GM21825 (cell line): ENCODE data around the gene IFNAR1.
A peak's percentile ranks its signal among the peaks of the same experiment; 100 is the strongest.
"Not testable (repeated sequence)": the region's sequence is repeated elsewhere in the genome, so short reads cannot be mapped to it uniquely, and the experiment has no call there.

ENCODE experiments used
- ATAC-seq: cut with Tn5 transposase; IDR thresholded peaks from one replicate; pipeline ENCODE4 v1.9.1; 2021; ENCODE audit warnings: mild to moderate bottlenecking, moderate library complexity; ENCODE audit not compliant: unreplicated experiment

Gene IFNAR1

DNA sequence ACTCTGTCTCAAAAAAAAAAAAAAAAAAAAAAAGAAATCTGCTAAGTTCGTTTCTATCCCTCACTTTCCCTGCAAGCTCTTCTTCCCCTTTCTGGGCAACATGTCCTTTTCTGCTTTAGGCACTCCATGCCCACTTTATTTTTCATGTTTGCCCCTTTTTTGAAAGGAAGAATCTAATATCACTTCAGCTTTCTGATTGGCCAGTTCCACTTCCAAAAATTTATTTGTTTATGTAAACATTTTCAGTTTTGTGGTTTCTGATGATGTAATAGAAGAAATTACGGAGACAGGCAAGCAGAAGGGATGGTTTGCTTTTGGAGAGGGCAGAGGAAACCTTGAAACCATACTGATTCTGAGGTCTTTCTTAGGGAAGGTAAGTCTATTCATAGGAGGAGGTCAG, 15.1 kb downstream of the IFNAR1 start:
- no peak for ATAC-seq

DNA sequence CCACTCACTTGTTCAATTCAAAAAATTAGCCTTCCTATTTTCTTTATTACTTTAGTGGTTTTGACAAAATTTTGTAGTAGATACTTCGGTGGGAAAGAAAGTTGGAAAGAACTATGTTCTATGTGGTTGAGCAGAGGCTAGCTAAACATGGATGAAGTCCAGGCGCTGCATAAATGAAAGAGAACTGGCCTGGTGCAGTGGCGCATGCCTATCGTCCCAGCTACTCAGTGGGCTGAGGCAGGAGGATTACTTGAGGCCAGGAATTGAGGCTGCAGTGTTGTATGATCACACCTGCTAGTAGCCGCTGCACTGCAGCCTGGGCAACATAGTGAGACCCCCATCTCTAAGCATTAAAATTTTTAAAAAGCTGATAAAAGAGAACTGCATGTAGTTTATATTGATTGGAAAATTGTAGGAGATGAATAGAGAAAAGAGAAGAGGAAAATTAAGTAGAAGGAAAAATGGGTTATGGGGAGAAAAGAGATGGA, 21.0 kb downstream of the IFNAR1 start:
- ATAC-seq = no peak

DNA sequence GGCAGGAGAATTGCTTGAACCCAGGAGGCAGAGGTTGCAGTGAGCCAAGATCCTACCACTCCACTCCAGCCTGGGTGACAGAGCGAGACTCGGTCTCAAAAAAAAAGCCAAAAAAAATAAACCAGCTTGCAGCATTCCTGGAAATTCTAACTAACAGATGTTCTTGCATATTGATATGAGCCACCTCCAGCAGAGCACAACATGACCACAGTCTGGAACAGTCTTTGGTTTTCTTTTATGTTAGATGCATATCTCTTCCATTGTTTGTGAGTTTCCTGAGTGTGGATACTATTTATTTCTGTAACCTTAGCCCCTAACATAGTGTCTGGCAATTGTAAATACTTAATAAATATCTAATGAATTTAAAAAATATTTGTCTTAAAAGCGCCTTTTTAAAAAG, 23.9 kb downstream of the IFNAR1 start:
- ATAC-seq = no peak

DNA sequence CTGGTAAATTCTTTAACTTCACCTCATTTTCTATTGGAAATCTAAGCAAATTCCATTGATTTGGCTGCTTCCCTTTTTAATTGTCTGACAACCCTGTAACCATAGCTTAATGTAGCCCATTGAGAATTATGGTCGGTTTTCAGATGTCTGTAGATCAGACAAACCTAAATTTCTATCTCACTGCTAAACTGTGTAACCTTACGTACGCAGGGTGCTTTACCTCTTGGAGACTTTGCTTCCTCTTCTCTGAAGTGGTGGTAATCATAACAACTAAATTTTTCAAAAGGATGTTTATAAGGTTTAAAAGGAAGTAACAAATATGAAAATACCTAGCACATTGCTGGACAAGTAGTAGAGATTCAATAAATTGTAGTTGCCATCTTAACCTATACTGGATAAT, 25.9 kb downstream of the IFNAR1 start:
- no peak for ATAC-seq

DNA sequence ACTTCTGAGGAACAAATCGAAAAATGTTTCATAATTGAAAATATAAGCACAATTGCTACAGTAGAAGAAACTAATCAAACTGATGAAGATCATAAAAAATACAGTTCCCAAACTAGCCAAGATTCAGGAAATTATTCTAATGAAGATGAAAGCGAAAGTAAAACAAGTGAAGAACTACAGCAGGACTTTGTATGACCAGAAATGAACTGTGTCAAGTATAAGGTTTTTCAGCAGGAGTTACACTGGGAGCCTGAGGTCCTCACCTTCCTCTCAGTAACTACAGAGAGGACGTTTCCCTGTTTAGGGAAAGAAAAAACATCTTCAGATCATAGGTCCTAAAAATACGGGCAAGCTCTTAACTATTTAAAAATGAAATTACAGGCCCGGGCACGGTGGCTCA, 30.6 kb downstream of the IFNAR1 start:
- ATAC-seq = no peak

DNA sequence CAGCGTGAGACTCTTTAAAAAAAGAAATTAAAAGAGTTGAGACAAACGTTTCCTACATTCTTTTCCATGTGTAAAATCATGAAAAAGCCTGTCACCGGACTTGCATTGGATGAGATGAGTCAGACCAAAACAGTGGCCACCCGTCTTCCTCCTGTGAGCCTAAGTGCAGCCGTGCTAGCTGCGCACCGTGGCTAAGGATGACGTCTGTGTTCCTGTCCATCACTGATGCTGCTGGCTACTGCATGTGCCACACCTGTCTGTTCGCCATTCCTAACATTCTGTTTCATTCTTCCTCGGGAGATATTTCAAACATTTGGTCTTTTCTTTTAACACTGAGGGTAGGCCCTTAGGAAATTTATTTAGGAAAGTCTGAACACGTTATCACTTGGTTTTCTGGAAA, 31.2 kb downstream of the IFNAR1 start:
- ATAC-seq = no peak

DNA sequence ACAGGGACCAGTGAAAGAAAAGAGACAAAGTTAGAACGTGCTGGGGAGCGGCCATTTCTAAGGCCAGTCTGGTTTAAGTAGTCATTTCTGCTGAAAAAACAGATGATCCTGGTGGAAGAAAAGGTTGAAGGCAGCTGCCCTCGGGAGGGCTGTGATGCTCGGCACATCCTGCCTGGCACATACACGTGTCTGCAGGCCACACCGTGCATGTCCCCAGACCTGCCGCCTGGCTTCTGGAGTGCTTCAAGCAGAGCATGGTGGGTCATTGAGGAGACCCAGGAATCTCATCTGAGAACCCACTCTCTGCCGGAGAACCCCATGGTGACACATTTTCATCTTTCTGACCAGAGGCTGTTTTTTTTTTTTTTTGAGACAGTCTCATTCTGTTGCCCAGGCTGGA, 32.4 kb downstream of the IFNAR1 start:
- ATAC-seq = no peak

DNA sequence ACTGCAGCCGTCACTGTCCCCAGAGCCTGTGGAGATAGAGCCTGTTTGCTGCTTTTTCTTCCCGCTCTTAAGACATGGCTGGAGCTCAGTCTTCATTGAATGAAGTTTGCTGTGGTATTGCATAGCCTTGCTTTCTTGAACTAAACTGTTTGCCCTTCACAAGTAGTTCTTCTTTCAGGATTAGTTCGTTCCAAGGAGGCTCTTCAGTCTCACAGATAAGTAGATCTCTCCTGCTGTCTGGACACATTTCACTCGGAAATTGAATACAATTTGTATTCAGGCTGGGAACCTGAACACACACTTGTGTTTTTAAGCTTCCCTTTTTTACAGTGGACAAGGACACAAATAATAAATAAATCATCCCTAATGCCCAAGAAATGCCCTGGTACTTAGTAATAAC, 34.7 kb downstream of the IFNAR1 start:
- ATAC-seq = no peak

DNA sequence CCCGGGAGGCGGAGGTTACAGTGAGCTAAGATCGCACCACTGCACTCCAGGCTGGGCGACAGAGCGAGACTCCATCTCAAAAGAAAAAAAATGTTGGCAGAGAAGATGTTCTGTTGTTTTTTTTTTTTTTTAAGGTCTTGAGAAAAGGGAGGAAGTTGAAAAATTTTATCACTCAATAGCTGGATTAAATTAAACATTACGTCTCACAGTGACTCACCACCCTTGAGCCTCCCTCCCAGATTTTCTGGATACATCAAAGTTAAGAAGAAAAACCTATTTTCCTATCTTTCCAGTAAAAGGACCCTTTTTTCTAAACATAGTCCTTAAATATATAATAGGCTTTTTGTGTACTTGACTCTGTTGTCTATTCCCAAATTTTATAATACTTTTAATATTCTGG, 35.5 kb downstream of the IFNAR1 start:
- ATAC-seq = no peak

DNA sequence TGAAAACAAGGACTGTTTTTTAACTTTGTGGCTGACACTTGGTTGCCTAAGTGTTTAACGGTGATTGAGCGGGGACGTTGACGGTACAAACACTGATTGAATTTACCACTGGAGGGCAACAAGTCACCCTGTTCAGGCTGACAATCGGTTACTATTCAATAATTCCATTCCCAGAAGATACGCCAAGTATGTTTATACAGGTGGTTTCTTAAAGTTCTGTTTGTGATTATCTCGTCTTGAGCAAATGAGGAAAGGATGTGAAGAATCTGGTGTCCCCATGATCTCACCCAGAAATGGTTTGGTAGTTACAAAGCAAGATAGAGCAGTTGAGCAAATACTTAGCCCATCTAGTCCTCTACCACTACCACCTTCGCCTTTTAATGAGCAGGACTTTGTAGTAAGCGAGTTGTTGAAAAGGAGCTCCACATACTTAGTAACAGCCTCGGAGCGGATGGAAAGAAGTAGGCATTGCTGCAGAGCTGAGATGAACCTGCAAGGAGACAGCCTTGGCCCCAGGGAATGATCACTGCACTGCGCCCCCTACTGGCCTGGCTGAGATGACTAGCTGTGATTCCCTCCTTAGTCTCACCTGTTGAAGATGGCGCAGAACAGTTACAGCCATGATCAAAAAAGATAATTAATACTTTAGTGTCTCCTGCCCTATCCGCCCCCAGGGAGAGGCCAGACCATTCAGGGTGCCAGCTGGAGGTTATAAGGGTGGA, 36.3 kb downstream of the IFNAR1 start:
- ATAC-seq = peak; percentile 61

DNA sequence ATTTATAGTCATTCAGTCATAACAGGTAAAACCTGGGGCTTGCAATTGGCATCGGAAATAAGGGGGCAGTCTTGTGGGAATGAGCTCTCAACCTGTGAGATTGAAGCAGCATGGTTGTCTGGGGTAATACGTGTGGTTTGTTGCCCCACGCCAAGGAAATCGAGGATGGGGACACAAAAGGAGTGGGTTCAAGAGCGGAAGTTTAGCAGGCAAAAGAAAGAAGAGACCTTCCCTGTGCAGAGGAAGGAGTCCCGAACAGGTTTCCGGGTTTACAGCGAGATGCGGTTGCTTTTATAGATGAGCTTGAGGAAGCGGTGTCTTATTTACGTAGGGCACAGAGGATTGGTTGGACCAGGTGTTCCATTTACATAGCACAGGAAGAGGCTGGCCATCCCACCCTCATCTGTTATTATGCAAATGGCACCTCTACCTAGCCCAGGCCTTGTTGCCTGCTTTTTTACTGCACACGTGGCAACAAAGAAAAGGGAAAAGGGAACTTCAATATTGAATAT, 37.3 kb downstream of the IFNAR1 start:
- peak; percentile 48 for ATAC-seq

DNA sequence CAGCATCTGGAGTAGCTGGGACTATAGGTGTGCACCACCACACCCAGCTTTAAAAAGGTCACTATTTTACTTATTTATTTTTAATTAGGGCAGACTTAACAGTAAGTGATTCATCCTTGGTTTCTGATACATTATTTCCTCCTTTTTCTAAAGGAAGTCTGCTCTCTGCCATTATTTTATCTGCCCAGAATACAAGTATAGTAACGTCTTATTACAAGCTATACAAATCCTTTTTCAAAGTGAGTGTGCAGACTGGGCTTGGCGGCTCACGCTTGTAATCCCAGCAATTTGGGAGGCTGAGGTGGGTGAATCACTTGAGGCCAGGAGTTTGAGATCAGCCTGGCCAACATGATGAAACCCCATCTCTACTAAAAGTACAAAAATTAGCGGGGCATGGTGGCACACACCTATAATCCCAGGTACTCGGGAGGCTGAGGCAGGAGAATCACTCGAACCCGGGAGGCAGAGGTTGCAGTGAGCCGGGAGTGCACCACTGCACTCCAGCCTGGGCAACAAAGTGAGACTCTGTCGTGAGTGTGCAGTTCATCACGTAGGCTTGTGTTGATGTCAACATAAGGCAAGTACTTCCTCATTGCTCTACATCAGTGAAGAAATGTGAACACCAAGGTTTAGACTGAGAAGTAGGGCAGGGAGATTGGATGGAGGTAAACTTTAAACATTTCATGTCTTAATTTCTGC, 39.3 kb downstream of the IFNAR1 start:
- ATAC-seq = not testable (repeated sequence)

DNA sequence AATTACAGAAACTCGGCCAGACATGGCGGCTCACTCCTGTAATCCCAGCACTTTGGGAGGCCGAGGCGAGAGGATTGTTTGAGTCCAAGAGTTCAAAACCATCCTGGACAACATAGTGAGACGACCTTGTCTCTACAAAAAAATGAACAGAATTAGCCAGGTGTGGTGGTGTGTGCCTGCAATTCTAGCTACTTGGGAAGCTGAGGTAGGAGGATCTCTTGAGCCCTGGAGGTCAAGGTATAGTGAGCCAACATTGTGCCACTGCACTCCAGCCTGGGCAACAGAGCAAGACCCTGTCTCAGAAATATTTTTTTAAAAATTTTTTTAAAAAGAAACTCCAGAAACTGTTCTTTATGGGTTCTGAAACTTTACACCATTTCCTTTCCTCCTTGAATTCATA, 40.1 kb downstream of the IFNAR1 start:
- no peak for ATAC-seq

DNA sequence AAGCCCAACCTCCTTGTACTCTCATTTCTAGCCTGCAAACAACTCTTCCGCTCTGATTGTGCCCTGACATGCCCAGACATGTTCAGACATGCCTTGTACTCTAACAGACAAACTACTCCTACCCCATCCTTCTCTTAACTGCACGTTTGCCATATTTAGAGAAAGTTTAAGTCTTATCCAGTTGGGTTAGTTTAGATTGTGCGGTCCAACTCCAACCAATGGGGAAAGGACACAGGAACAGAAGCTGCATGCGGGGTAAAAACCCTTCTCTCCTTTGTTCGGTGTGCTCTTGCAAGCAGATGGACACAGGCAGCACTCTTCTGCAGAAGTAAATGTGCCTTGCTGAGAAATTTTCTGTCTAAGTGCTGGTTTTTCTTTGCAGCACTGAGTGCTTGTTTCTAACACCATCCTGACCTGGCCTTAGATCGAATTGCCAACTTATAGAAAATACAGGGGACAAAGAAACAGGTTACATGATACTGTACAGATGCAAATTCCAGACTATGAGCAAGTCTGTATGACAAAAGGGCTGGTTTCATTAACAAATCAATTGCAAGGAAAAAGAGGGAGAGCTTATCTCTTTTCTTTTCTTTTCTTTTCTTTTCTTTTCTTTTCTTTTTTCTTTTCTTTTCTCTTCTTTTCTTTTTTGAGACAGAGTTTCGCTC, 42.7 kb downstream of the IFNAR1 start:
- no peak for ATAC-seq

DNA sequence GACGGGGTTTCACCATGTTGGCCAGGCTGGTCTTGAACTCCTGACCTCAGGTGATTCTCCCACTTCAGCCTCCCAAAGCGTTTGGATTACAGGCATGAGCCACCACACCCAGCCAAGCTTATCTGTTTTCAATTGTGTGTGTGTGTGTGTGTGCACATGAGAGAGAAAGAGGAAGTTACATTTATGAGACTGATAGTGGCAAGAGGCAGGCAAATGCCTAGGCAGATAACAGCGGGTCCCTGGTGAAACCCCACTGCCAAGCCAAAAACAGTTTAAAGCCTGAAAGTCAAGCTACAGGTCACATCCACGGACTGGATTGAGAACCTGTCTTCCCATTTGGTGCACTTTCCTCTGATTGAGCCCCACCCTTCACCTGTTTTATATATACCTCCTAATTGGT, 43.4 kb downstream of the IFNAR1 start:
- no peak for ATAC-seq

DNA sequence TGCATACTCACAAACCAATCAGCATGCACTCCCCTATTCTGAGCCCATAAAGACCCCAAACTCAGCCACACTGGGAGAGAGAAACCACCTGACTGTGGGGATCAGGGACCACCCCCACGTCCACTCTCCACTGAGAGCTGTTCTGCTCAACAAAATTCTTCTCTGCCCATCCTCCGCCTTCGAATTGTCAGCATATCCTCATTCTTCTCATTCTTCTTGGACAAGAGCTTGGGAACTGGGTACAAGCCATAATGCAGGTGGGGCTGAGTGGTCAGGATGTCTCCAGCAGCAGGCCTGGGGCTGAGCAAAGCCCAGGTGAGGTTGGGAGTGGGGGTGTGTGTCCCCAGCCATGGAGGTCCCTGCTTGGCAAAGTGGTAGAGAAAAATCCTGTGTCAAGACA, 43.8 kb downstream of the IFNAR1 start:
- no peak for ATAC-seq

DNA sequence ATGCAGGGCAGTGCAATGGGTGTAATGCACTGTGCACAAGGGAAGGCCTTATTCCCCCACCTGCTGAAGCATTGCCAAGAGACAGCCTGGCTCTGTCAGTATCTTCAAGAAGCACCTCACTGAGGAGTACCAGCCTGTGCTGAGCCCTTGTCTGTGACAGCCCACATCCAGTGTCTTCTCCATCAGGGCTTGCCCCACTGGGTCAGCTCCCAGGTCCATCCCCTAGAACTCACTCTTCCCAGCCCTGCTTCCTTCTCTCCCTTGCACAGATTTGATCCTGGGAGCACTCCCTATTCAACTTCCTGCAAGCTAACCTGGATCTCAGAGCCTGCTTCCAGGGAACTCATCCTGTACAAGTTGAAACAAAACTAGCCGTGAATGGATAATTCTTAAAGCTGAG, 44.8 kb downstream of the IFNAR1 start:
- ATAC-seq = no peak

DNA sequence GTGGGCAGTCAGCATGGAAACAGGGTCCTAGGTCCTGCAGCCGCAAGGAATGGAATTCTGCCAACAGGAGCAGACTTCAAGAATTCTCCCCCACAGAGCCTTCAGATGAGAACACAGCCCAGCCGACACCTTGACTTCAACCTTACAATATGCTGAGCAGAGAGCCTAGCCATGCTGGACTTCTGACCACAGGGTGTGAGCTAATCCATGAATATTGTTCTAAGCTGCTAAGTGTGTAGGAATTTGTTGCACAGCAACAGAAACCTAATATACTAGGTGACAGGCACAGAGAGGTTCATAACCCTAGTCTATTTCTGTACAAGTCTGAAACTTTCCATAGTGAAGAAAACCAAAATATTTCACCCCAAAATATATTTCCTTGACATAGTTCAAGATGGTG, 45.5 kb downstream of the IFNAR1 start:
- no peak for ATAC-seq

DNA sequence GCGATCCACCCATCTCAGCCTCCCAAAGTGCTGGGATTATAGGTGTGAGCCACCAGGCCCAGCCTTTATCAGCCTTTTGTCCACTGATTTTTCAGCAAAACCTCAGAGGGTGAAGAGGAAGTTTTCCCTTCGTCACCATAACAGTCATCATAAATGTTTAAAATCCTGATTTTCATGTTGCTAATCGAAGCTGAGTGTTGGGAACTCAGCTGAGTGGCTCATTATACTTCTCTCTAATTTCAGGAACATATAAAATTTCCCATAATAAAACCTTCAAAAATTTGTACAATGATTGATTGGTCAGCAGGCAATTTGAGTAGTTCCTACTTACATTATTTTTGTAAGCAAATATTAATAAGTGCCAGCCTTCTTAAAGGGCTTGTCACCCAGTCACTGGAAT, 46.6 kb downstream of the IFNAR1 start:
- ATAC-seq = no peak

DNA sequence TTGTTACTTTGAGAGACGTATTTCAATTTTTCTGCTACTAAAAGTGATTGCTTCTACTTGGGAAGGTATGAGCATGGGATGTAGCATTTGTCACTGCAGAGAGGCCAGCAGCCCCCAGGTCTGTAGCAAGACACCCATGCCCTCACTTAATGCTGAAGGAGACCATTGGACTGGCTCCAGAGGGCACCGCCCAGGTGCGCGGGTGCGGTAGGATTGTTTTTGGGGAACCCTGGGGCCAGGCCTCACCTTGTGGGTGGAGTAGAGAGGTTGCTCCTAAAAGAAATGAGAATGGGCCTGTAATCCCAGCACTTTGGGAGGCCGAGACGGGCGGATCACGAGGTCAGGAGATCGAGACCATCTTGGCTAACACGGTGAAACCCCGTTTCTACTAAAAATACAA, 47.8 kb downstream of the IFNAR1 start:
- no peak for ATAC-seq

DNA sequence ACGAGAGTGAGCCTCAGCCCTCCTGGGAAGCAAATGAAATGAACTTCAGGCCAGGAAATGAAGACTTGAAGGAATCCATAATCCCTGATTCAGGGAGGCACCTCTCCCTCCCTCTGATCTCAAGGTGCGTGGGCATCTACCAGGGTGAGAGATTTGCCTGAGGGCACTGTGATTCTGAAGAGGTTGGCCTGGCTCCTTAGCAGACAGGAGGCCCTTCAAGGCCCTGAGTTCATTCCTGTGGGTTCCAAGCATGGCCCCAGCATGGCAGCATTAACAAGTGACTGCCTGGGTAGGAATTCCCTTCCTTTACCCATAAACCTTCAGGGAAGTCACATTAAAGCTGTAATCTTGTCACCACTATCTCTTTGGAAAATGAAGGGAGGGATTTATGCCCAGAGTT, 48.7 kb downstream of the IFNAR1 start:
- ATAC-seq = no peak

DNA sequence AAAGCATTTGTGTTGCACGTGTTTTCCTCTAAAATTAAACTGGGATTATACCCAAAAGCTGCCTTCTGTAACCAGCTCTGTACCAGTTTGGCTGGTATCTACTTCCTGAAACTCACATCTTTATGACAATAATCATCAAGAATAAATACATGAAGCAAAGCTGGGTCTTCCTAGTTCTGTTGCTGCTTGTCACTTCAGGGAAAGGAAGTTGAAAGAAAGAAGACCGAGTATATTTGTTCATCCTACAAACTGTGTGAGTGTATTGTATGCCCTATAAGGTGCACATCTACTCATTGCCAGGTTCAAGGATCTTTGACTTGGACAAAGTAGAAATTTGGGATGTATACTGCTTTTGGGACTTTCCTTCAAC, 49.3 kb downstream of the IFNAR1 start:
- peak; percentile 8 for ATAC-seq
